Measurements from ENCODE around the gene MOB3C. TPM values are rescaled to one million over a fixed set of nuclear protein-coding genes. Genes with fewer than 3 reads are reported as not detected.
"Not testable (repeated sequence)": the region's sequence is repeated elsewhere in the genome, so short reads cannot be mapped to it uniquely, and the experiment has no call there.

The MOB3C gene
- polyA plus RNA-seq, 1 of the 3 experiments (the other 2 are of a cell fraction) = 8.6 TPM

GRCh38 chr1:46655848-46656247, 39.2 kb upstream of the MOB3C start:
- no peak for DNase-seq
- peaks cover 36 to 45% of the 10 kb centered on the region in 2 experiments for H3K36me3 ChIP-seq (replicated peaks in 1 of 2; ENCODE audit: control insufficient read depth in 1 of 2, insufficient read depth in 2 of 2, low read length in 1 of 2)
- no peaks in the 10 kb centered on the region for H3K9me2 ChIP-seq
- TF ChIP-seq SMC3 (IDR thresholded peaks at IDR 0.05; ENCODE audit: low read depth, low read length) = no peak
- TF ChIP-seq MAX (IDR thresholded peaks at IDR 0.05; ENCODE audit: low read depth) = no peak
- no peak for TF ChIP-seq FOXM1 (IDR thresholded peaks at IDR 0.05; ENCODE audit: low read depth)
- no peak for TF ChIP-seq PBX3 (IDR thresholded peaks at IDR 0.05)
- no peak for TF ChIP-seq RAD21 (IDR thresholded peaks at IDR 0.05; ENCODE audit: low read length)
- no peak for TF ChIP-seq FOSL2 (IDR thresholded peaks at IDR 0.05; ENCODE audit: borderline replicate concordance, low read depth)
- no peak for TF ChIP-seq CHD2 (IDR thresholded peaks at IDR 0.05; ENCODE audit: low read length, partially characterized antibody)
- no peak overlapping the region for H3K4me3 ChIP-seq (ENCODE audit: low read depth in 2 of 2, low read length in 1 of 2)
- H2AFZ ChIP-seq (ENCODE audit: low read depth) = no peak overlapping the region
- H3K79me2 ChIP-seq (ENCODE audit: insufficient read depth) = no peaks in the 10 kb centered on the region
- H3K4me1 ChIP-seq (ENCODE audit: control insufficient read depth in 1 of 2, insufficient read depth in 2 of 2, low read depth in 1 of 2, low read length in 1 of 2) = no peaks in the 10 kb centered on the region
- ChIA-PET CTCF (interaction anchor here (0.7 kb wide), 1 partner anchor 10 kb away, joined by 3 read pairs; no protein-coding TSS in a partner anchor), POLR2A (no interaction called here)
- no peaks in the 10 kb centered on the region for H3K27me3 ChIP-seq (ENCODE audit: insufficient read depth)
- H4K20me1 ChIP-seq (ENCODE audit: insufficient read depth) = no peaks in the 10 kb centered on the region
- no peak overlapping the region for H3K4me2 ChIP-seq
- H3K9me3 ChIP-seq = no peaks in the 10 kb centered on the region
- no peak overlapping the region for H3K9ac ChIP-seq
- peaks cover 4% of the 10 kb centered on the region for H3F3A ChIP-seq (replicated peaks; ENCODE audit: insufficient read depth)
- H3K27ac ChIP-seq (ENCODE audit: low read depth in 2 of 2, low read length in 1 of 2) = no peak overlapping the region

GRCh38 chr1:46654698-46655097, 38.1 kb upstream of the MOB3C start:
- H3K4me3 ChIP-seq (ENCODE audit: low read depth in 2 of 2, low read length in 1 of 2); H3K9ac ChIP-seq; H2AFZ ChIP-seq (ENCODE audit: low read depth); POLR2A ChIA-PET; H3K4me1 ChIP-seq (ENCODE audit: control insufficient read depth in 1 of 2, insufficient read depth in 2 of 2, low read depth in 1 of 2, low read length in 1 of 2); H3K4me2 ChIP-seq; H3K79me2 ChIP-seq (ENCODE audit: insufficient read depth); H3K9me3 ChIP-seq; DNase-seq; H3K9me2 ChIP-seq; H4K20me1 ChIP-seq (ENCODE audit: insufficient read depth); H3K27me3 ChIP-seq (ENCODE audit: insufficient read depth); H3K27ac ChIP-seq (ENCODE audit: low read depth in 2 of 2, low read length in 1 of 2); H3F3A ChIP-seq (replicated peaks; ENCODE audit: insufficient read depth): not testable (repeated sequence)
- H3K36me3 ChIP-seq (replicated peaks in 1 of 2; ENCODE audit: control insufficient read depth in 1 of 2, insufficient read depth in 2 of 2, low read length in 1 of 2) = peaks cover 39 to 49% of the 10 kb centered on the region in 2 experiments
- 100% methylated on average over 2 of the region's 2 CpGs for WGBS (ENCODE audit: low lambda C conversion rate)
- CTCF ChIA-PET = interaction anchor here (1.6 kb wide), 1 partner anchor 11 kb away, joined by 4 read pairs; no protein-coding TSS in a partner anchor

GRCh38 chr1:46654012-46654411, 37.4 kb upstream of the MOB3C start:
- H3F3A ChIP-seq (replicated peaks; ENCODE audit: insufficient read depth) = peaks cover 4% of the 10 kb centered on the region
- no peaks in the 10 kb centered on the region for H3K4me1 ChIP-seq (ENCODE audit: control insufficient read depth in 1 of 2, insufficient read depth in 2 of 2, low read depth in 1 of 2, low read length in 1 of 2)
- H3K27ac ChIP-seq (ENCODE audit: low read depth in 2 of 2, low read length in 1 of 2) = no peak overlapping the region; a peak in 1 of 4 replicates
- H4K20me1 ChIP-seq (ENCODE audit: insufficient read depth) = no peaks in the 10 kb centered on the region
- DNase-seq = no peak
- H3K36me3 ChIP-seq (replicated peaks in 1 of 2; ENCODE audit: control insufficient read depth in 1 of 2, insufficient read depth in 2 of 2, low read length in 1 of 2) = peaks cover 39 to 56% of the 10 kb centered on the region in 2 experiments
- no peaks in the 10 kb centered on the region for H3K27me3 ChIP-seq (ENCODE audit: insufficient read depth)
- no peaks in the 10 kb centered on the region for H3K79me2 ChIP-seq (ENCODE audit: insufficient read depth)
- ChIA-PET POLR2A (no interaction called here), CTCF (interaction anchor here (0.9 to 1.6 kb wide), 2 partner anchors 10 to 13 kb away, joined by 4 read pairs; no protein-coding TSS in a partner anchor)
- no peaks in the 10 kb centered on the region for H3K9me2 ChIP-seq
- no peaks in the 10 kb centered on the region for H3K9me3 ChIP-seq
- no peak for TF ChIP-seq JUND (IDR thresholded peaks at IDR 0.05)
- TF ChIP-seq ELF1 (IDR thresholded peaks at IDR 0.05) = no peak
- no peak for TF ChIP-seq TEAD4 (IDR thresholded peaks at IDR 0.05; ENCODE audit: borderline replicate concordance, insufficient read depth)
- no peak for TF ChIP-seq IRF3 (IDR thresholded peaks at IDR 0.05; ENCODE audit: low read depth, low read length)
- TF ChIP-seq CTCF (IDR thresholded peaks at IDR 0.05) = no peak
- TF ChIP-seq MEF2A (IDR thresholded peaks at IDR 0.05; ENCODE audit: borderline replicate concordance, low read depth) = no peak
- TF ChIP-seq GATA2 (CRISPR knock-in tag; IDR thresholded peaks at IDR 0.05) = no peak
- no peak for TF ChIP-seq FOXJ3 (CRISPR knock-in tag; IDR thresholded peaks at IDR 0.05)
- 100% methylated on average over 1 of the region's 1 CpG for WGBS (ENCODE audit: low lambda C conversion rate)
- no peak overlapping the region for H3K4me2 ChIP-seq
- no peak overlapping the region for H2AFZ ChIP-seq (ENCODE audit: low read depth)
- no peak overlapping the region for H3K4me3 ChIP-seq (ENCODE audit: low read depth in 2 of 2, low read length in 1 of 2)
- no peak overlapping the region for H3K9ac ChIP-seq
